Stimulated activated CD8-positive, alpha-beta memory T cell treated with anti-CD3 and anti-CD28 coated beads, Interleukin-2, amount 100 ng/mL, for 1 hour (primary cell): ENCODE data around the gene METRNL.

Experiments used
- DNase-seq, 2 donors: peaks; one replicate each; pipeline ENCODE4 v3.0.0-alpha.2; 2020; ENCODE audit warnings: low read depth in 2 of 2

Gene METRNL

DNA sequence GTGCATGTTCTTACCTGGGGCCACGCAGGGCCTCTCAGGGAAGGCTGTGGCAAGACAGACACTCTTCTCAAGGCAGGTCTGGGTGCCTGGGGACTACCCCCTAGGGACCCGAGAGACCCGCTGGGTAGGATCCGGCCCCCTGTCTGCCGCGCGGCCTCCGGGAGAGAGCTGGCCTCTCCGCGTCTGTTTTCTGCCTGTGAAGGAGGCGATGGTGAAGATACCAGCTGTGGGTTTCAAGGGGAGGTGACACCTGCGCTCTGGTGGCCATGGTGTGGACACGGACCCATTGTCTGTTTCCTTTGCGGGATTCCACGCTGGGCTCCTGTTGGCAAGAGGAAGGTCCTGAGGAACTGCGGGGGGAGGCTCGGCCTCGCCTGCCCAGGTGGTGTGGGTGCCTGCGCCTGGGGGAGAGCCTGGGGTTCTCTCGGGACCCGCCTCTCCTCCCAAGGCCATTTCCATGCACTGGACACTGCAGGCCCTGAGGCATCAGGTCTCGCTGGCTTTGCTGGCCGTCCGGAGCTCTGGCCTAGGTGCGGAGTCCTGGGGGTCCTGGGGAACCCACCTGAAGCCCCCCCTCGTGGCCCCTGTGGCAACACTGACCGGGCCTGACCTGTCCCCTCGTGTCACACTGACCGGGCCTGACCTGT is 12.2 kb upstream of the METRNL start:
- DNase-seq: no peak

DNA sequence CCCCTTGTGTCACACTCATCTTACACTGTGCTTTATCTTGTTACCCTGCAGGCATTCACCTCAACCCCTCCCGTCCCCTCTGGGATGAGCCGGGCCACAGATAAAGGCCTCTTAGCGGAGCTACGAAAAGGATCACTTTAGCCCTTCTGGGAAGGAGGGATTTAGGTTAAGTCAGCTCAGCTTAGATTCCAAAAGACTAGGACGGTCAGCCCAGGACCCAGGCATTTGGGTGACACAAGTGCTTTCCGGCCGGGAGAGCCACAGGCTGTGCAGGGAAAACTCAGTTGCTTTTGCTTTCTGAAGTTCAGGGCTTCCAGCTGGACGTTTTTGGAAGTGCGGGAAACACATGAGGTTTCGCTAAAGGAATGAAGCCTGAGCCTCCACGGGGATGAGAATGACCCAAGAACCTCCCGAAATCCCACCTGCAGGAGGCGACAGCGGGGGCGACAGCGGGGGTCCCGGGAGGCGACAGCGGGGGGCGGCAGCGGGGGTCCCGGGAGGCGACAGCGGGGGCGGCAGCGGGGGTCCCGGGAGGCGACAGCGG is 11.6 kb upstream of the METRNL start:
- no peak for DNase-seq

DNA sequence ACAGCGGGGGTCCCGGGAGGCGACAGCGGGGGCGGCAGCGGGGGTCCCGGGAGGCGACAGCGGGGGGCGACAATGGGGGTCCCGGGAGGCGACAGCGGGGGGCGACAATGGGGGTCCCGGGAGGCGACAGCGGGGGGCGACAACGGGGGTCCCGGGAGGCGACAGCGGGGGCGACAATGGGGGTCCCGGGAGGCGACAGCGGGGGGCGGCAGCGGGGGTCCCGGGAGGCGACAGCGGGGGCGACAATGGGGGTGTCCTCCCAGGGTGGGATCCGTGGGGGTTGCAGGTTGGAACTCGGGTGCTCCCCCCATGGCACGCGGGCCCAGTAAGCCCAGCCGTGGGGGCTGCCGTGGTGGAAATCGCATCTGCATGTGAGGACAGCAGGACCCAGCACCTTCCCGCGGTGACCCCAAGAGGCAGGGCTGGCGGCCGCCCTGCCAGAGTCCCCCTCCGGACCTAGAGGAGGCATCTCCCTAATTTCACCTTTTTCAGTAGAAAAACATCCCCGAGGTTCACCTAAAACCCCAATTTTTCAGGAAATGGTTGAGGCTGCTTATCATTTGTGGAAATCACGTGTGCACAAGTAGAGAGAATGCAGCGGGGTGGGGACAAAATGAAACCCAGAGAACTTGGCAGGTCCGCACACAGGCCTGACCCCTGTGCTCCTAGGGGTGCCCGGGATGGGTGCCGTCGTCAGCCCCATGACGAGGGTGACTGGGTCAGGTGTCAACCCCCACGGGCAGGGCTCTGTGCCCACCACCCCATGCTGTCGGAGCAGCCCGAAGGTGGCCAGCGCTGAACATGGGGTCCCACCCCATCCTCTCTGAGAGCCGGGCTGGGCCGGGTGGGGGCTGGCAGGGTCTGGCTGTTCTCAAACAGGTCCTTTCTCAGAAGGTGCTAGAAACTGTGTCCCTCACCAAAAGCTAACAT is 10.5 kb upstream of the METRNL start:
- DNase-seq: no peak

DNA sequence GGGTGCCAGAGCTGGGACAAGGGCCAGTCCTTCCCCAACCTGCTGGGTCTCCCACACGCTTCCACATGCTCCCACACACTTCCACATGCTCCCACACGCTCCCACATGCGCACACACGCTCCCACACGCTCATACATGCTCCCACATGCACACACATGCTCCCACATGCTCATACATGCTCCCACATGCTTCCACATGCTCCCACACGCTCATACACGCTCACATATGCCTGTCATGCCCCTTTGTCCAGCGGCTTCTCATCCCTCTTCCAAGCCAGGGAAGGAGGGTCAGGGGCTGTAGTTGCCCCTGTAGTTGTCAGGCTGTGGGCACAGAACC is 9.9 kb upstream of the METRNL start:
- DNase-seq: no peak

DNA sequence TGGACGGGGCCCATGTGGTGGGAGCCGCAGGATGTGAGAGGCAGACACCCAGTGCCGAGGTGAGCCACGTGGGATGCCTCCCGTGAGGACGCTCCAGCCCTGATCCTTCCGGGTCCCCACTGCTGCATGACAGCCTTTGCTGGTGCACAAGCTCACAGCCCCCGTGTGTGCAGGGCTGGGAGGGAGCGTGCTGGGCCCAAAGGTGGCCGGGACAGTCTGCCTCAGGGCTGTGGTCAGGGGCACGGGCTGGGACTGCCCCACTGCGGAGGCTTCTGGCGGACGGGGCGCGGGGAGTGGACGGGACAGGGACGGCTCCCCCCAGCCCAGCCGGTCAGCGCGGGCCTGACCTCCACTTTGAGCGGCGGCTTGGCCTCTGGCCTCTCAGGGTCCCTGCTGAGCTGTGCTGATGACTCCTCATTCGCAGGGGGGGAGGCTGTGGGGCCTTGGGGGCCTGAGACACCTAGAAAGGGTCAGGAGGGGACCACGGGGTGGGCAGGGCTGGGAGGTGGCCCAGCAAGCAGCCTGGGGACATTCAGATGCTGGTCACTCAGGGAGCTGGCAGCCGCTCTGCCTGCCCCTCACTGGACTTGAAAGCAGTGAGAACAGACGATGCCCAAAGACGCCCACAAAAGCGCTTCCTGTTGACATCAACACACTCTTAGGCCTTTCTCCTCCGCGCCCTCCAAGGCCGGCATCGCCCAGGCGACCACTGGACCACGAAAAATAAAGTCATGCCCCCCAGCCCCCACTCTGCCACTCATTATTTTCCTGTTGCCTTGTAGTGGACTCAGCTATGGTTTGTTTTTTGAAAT is 9.3 kb upstream of the METRNL start:
- no peak for DNase-seq

DNA sequence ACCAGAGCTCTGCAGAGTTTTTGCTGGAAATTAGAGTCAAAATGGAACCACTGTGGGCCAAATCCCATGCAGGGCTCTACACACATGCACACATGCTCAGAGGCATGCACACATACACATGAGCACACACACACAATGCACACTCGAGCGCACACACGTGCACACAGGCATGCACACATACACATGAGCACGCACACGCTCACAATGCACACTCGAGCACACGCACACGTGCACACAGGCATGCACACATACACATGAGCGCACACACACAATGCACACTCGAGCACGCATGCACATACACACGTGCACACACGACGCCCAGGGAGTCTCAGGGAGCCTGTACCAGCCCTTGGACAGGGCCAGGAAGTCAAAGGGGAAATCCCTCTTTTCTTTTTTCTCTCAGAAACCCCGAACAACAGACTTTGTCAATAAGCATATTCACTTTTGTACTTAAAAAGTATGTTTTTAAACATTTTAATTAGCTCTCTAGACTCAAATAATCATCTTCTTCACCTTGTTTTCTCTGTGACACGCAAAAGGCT is 8.5 kb upstream of the METRNL start:
- no peak for DNase-seq

GRCh38 chr17:83071365-83071764 is 8.0 kb upstream of the METRNL start:
- no peak for DNase-seq

GRCh38 chr17:83071966-83072562 is 7.3 kb upstream of the METRNL start:
- DNase-seq: no peak

- no peak for DNase-seq
Observed at GRCh38 chr17:83072600-83073358, 6.6 kb upstream of the METRNL start.

GRCh38 chr17:83073389-83074063 is 5.9 kb upstream of the METRNL start:
- DNase-seq: no peak

DNA sequence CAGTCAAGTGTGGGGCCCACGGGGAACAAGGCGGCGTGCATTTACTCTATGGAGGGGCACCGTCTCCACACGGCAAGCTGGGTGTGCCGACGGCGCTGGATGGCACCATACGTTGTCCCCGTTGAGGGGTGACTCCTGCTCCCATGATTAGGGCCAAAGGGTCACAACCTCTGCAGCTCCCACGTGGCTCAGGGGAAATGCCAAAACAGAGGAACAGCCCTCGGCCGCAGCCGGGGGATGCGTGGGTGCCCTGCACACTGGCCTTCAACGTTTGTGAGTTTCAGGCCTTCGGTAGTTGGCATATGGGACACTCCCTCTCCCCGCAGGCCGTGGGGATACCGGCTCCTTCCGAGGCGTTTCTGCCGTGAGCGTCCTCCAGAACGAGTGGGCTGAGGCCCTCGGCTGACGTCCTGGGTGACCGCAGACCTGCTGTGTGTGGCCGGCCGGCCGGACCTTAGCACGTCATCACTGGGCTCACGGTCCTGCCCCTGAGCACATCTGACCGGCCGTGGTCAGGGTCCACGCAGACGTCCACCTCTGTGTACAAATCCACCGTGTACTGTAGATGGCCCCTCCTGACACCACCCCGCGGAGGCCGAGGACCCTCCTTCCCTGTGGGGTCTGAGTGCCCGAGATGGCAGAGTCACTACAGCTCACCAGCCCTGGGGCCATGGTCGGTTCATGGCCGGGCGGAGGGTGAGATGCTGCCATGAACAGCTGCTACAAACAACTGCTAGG is 4.8 kb upstream of the METRNL start:
- DNase-seq: no peak

DNA sequence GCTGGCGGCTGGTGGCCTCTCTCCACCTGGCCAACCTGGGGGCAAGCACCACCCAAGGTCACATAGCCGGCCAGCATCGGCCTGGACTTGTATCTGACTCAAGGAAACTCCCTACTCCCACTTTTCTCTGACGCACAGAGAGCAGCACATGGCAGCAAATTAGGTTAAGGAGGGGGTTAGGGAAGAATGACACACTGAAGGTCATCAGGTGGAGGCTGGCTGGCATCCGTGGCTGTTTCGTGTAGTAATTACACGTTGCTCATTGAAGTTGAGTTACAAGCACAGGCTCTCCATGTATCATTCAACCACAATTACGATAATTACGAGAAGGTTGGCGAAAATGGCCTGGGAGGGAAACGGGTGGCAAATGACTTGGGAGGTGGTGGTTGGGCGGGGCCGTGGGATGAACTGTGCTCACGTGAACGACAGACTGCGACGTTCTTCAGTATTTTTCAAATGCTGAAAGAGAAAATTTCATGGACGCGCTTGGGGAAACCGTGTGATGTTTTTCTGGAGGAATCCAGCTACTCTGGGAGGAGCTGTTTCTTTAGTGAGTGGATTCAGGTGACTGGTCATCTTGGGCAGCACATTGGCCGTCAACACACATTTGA is 4.0 kb upstream of the METRNL start:
- DNase-seq: no peak

DNA sequence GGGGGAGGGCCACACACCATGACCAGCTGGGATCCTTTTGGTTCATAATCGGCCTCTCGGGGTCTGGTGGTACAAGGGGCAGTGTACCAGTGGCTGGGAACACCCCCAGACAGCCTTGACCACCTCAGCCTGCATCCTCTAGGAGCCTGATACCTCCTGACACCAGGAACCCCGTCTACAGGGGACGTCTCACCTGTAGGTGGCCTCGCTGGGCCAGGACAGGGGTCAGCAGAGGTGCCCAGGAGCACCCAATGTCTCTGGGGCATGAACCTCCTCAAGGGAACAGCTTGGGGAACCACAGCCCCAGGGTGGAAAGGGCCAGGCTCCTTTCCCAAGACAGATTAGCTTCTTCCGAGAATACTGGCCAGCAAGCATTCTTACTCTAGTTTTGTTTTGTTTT is 2.5 kb upstream of the METRNL start:
- no peak for DNase-seq

- DNase-seq: no peak
Observed at GRCh38 chr17:83077411-83077810, 2.0 kb upstream of the METRNL start.

DNA sequence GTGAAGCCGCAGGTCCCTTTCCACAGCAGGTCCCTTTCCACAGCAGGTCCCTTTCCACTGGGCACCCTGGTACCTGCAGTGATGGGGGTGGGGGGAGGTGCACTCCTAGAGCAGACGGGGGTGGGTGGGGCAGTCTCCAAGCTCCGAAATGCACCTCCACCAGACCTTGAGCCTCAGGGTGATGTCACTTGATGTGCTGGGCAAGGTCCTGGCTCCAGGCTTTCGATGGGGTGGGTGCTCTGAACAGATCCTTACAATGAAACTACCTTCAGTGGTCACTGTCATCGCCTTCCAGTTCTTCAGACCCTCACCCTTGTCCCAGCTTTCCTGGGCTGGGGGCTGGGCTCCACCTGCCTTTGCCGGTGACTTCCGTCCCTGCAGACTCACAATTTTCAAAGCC is 1.5 kb upstream of the METRNL start:
- no peak for DNase-seq

GRCh38 chr17:83078378-83079351 is 744 bp upstream of the METRNL start:
- no peak for DNase-seq

DNA sequence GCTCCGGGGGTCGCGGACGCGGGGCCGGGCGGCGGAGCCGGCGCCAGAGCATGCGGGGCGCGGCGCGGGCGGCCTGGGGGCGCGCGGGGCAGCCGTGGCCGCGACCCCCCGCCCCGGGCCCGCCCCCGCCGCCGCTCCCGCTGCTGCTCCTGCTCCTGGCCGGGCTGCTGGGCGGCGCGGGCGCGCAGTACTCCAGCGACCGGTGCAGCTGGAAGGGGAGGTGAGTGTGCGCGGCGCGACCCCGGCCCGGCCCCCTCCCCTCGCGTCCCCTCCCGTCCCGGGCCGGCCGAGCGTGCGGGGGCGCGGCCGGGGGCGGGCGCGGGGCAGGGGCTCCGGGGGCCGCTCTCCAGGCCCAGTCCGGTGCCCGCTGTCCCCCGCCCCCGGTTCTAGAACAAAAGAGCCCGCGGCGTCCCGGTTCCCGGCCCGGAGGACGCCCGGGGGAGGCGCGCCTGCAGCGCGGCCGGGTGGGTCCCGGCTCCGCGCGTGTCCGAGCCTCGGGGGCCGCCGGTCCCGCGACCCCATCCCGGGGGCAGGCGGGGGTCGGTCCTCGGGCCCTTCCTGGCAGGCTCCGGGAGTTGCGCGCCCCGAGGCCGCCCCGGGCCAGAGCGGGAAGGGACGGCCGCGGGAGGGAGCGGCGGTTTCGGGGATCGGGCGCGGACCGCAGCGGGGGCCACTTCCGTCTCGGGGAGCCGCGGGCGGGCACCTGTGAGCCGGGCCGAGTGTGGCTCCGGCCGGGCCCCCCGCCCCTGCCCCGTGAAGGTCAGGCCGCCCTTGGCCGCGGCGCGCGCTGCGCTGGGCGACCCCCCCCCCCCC is 563 bp downstream of the METRNL start:
- DNase-seq: no peak
